Measurements from ENCODE around the gene LIMK1. TPM values are rescaled to one million over a fixed set of nuclear protein-coding genes. Genes with fewer than 3 reads are reported as not detected.

The LIMK1 gene
- total and polyA plus RNA-seq, 7 donors = 12.0 to 95.8 (median 28.7) TPM

DNA sequence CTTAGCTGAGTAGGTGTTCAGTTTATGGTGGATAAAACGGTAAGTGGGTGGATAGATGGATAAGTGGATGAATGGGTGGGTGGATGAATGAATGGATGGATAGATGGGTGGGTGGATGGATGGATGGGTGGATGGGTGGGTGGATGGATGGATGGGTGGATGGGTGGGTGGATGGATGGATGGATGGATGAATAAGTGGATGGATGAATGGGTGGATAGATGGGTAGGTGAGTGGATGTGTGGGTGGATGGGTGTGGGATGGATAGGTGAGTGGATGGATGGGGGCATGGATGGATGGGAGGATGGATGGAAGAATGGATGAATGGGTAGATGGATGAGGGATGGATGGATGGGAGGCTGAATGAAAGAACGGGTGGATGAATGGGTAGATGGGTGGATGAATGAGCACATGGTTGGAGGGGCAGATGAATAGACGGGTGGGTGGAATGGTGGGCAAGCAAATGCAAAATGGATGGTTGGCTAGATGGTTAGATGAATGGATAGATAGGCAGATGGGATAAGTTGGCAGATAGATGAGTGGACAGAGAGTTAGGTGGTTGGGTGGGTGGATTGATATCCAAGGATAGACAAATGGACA lies 29.9 kb upstream of the LIMK1 start:
- peak in 1 of 2 donors; percentile 23 for DNase-seq
- no peak for TF ChIP-seq CTCF (IDR thresholded peaks at IDR 0.05)
- no peak for ATAC-seq
- peaks cover 0 to 7% (median 0%) of the 10 kb centered on the region in 3 donors for H3K27me3 ChIP-seq (ENCODE audit: insufficient read depth in 3 of 3, low read length in 2 of 3)
- intact Hi-C loops (cut with DNase I) = no loop called here
- 92 to 97% (median 93%) methylated on average over 3 of the region's 3 CpGs for WGBS, 3 donors
- no peak overlapping the region for H3K4me3 ChIP-seq
- H3K4me1 ChIP-seq = no peaks in the 10 kb centered on the region
- H3K9me3 ChIP-seq = no peaks in the 10 kb centered on the region
- H3K27ac ChIP-seq = no peak overlapping the region
- H3K36me3 ChIP-seq (ENCODE audit: insufficient read depth in 1 of 2, low read depth in 1 of 2) = no peaks in the 10 kb centered on the region

DNA sequence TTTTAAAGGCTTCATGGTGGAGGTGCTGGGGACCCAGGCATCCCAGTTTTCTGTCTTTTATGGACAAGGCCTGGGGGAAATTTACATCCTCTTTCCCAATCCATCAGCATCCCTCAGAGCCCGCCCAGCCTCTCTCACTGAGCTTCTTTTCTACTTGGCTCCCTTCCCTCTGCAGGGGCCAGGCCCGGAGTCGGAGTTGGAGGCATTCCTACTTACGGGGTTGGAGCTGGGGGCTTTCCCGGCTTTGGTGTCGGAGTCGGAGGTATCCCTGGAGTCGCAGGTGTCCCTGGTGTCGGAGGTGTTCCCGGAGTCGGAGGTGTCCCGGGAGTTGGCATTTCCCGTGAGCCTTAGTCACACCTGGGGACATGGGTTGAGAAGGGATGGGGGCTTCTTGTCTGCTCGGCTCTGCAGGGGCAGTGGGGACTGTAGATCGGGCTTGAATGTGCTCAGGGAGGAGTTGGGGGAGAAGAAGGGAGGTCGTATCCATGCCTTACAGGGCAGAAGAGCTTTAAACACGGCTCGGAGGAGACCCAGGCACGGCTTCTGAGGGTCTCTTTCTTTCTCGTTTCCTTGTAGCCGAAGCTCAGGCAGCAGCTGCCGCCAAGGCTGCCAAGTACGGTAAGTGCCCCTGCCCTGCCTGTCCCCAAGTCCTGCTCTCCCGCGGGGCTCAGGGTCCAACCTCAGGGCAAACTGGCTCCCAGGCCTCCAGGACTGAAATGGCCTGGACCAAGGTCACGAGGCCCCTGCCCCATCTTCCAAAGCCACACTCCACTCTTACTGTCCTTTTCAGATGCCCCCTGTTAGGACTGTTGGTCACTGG lies 27.3 kb upstream of the LIMK1 start:
- no peaks in the 10 kb centered on the region for H3K9me3 ChIP-seq
- WGBS, 3 donors = 81 to 91% (median 88%) methylated on average over 26 of the region's 26 CpGs
- ATAC-seq = no peak
- intact Hi-C loops (cut with DNase I) = no loop called here
- H3K27me3 ChIP-seq (ENCODE audit: insufficient read depth in 3 of 3, low read length in 2 of 3) = peaks cover 0 to 3% (median 0%) of the 10 kb centered on the region in 3 donors
- DNase-seq = peak in 1 of 2 donors; percentile 45
- TF ChIP-seq CTCF (IDR thresholded peaks at IDR 0.05) = no peak
- H3K4me3 ChIP-seq = no peak overlapping the region
- no peak overlapping the region for H3K27ac ChIP-seq
- H3K4me1 ChIP-seq = peaks cover 13% of the 10 kb centered on the region
- H3K36me3 ChIP-seq (ENCODE audit: insufficient read depth in 1 of 2, low read depth in 1 of 2) = no peaks in the 10 kb centered on the region

GRCh38 chr7:74057216-74057925 lies 26.2 kb upstream of the LIMK1 start:
- no peak for ATAC-seq
- Histone ChIP-seq H3K27me3 (ENCODE audit: insufficient read depth in 3 of 3, low read length in 2 of 3) (peaks cover 0 to 3% (median 0%) of the 10 kb centered on the region in 3 donors), H3K36me3 (ENCODE audit: insufficient read depth in 1 of 2, low read depth in 1 of 2) (no peaks in the 10 kb centered on the region), H3K4me3 (no peak overlapping the region), H3K9me3 (no peaks in the 10 kb centered on the region), H3K4me1 (peaks cover 14% of the 10 kb centered on the region), H3K27ac (no peak overlapping the region)
- intact Hi-C loops (cut with DNase I) = no loop called here
- no peak for TF ChIP-seq CTCF (IDR thresholded peaks at IDR 0.05)
- 84 to 93% (median 89%) methylated on average over 11 of the region's 11 CpGs for WGBS, 3 donors
- peak in 1 of 2 donors; percentile 49 for DNase-seq

GRCh38 chr7:74057987-74058386 lies 25.6 kb upstream of the LIMK1 start:
- Histone ChIP-seq H3K4me1 (peaks cover 19% of the 10 kb centered on the region), H3K27me3 (ENCODE audit: insufficient read depth in 3 of 3, low read length in 2 of 3) (peaks cover 0 to 3% (median 0%) of the 10 kb centered on the region in 3 donors), H3K36me3 (ENCODE audit: insufficient read depth in 1 of 2, low read depth in 1 of 2) (no peaks in the 10 kb centered on the region), H3K27ac (no peak overlapping the region), H3K4me3 (no peak overlapping the region), H3K9me3 (no peaks in the 10 kb centered on the region)
- ATAC-seq (no peak), DNase-seq (no peak)
- whole genome bisulfite sequencing, 3 donors = 84 to 100% (median 97%) methylated on average over 1 of the region's 1 CpG
- intact Hi-C loops (cut with DNase I) = no loop called here
- no peak for TF ChIP-seq CTCF (IDR thresholded peaks at IDR 0.05)

All from psoas muscle (tissue), 8 donors.